K562 (cell line): ENCODE results near the gene ASB13. TPM values are rescaled to one million over a fixed set of nuclear protein-coding genes. Genes with fewer than 3 reads are reported as not detected.

Experiments
- ARID1B ChIP-seq: fragments of 450-650 bp; IDR thresholded peaks from 2 replicates; pipeline ENCODE4 v1.6.1; 2016; ENCODE audit warnings: antibody characterized with exemption, mild to moderate bottlenecking, inconsistent platforms
- BACH1 ChIP-seq: fragments of 200-800 bp; sonication (Bioruptor generic); IDR thresholded peaks from 2 replicates; pipeline ENCODE4 v1.6.1; 2016; ENCODE audit warnings: missing genetic modification characterization, missing compliant biosample characterization
- CAMTA2 ChIP-seq: fragments of 250-450 bp; sonication (Bioruptor Pico); conservative IDR thresholded peaks from 2 replicates; pipeline ENCODE4 v1.5.1; 2022
- CBFA2T3 ChIP-seq: fragments of 450-650 bp; IDR thresholded peaks from 2 replicates; pipeline ENCODE4 v1.6.1; 2017
- ETV1 ChIP-seq: fragments of 450-650 bp; conservative IDR thresholded peaks from 2 replicates; pipeline ENCODE4 v1.6.1; 2016; ENCODE audit warnings: missing genetic modification characterization, control low read depth, low read depth, missing compliant biosample characterization
- HMG20B ChIP-seq: fragments of 250-450 bp; sonication (Bioruptor Pico); IDR thresholded peaks from 2 replicates; pipeline ENCODE4 v1.5.0; 2021; ENCODE audit warnings: mild to moderate bottlenecking
- JUND ChIP-seq, 2 experiments: IDR thresholded peaks; 2 replicates in 1 of 2; 3 replicates in 1 of 2; pipeline ENCODE4 v1.6.1; 2011; ENCODE audit warnings: borderline replicate concordance in 2 of 2, low read depth in 2 of 2, low read length in 2 of 2, improper control_type of control experiment in 1 of 2, missing biosample characterization in 1 of 2, missing genetic modification characterization in 1 of 2, missing genetic modification reagents in 1 of 2
- MEF2A ChIP-seq: IDR thresholded peaks from 2 replicates; pipeline ENCODE4 v1.6.1; 2011; ENCODE audit warnings: low read depth, mild to moderate bottlenecking, low read length, moderate library complexity; ENCODE audit not compliant: control insufficient read depth
- MEIS2 ChIP-seq: fragments of 450-650 bp; IDR thresholded peaks from 2 replicates; pipeline ENCODE4 v1.6.1; 2014; ENCODE audit warnings: mild to moderate bottlenecking; ENCODE audit not compliant: partially characterized antibody
- NFIC ChIP-seq: fragments of 450-650 bp; IDR thresholded peaks from 2 replicates; pipeline ENCODE4 v1.6.1; 2017; ENCODE audit warnings: mild to moderate bottlenecking, inconsistent platforms
- NR4A1 ChIP-seq, 2 experiments: fragments of 250-450 bp in 1 of 2; fragments of 450-650 bp in 1 of 2; sonication (Bioruptor Pico) in 1 of 2; IDR thresholded peaks; 2 replicates each; pipeline versions ENCODE4 v1.4.0 to v1.6.1; 2016 to 2020; ENCODE audit warnings: mild to moderate bottlenecking in 2 of 2, missing compliant biosample characterization in 1 of 2, missing genetic modification characterization in 1 of 2, moderate library complexity in 1 of 2
- PHF8 ChIP-seq: fragments of 200-600 bp; sonication (generic); IDR thresholded peaks from 2 replicates; pipeline ENCODE4 v1.6.1; 2012; ENCODE audit warnings: mixed run types, mild to moderate bottlenecking, inconsistent platforms, low read length, moderate library complexity, borderline replicate concordance
- PURB ChIP-seq: sonication (generic); formaldehyde crosslinking; IDR thresholded peaks from 2 replicates; pipeline ENCODE4 v1.9.0; 2021; ENCODE audit warnings: low read depth, mild to moderate bottlenecking, missing genetic modification reagents
- RBBP5 ChIP-seq: fragments of 200-600 bp; sonication (generic); IDR thresholded peaks from 2 replicates; pipeline ENCODE4 v1.6.1; 2012; ENCODE audit warnings: borderline replicate concordance, mild to moderate bottlenecking, low read length, control low read depth, inconsistent platforms; ENCODE audit not compliant: insufficient read depth, poor library complexity, severe bottlenecking
- RBM25 ChIP-seq: fragments of 200-400 bp; formaldehyde crosslinking; IDR thresholded peaks from 2 replicates; pipeline ENCODE4 v1.6.1; 2018; ENCODE audit warnings: low read length, low read depth, moderate library complexity; ENCODE audit not compliant: severe bottlenecking
- SIN3A ChIP-seq, 2 experiments: fragments of 150-350 bp in 1 of 2; IDR thresholded peaks; 2 replicates each; pipeline ENCODE4 v1.6.1; 2011 to 2016; ENCODE audit warnings: borderline replicate concordance in 2 of 2, low read depth in 2 of 2, low read length in 2 of 2, mild to moderate bottlenecking in 2 of 2, moderate library complexity in 2 of 2; ENCODE audit not compliant: control insufficient read depth in 1 of 2
- SIX5 ChIP-seq, 2 experiments: IDR thresholded peaks; 2 replicates each; pipeline ENCODE4 v1.6.1; 2011; ENCODE audit warnings: low read length in 2 of 2, borderline replicate concordance in 1 of 2, low read depth in 1 of 2, mild to moderate bottlenecking in 1 of 2, moderate library complexity in 1 of 2; ENCODE audit not compliant: insufficient read depth in 1 of 2
- SMARCE1 ChIP-seq: fragments of 450-650 bp; IDR thresholded peaks from 2 replicates; pipeline ENCODE4 v1.7.1; 2016; ENCODE audit warnings: mild to moderate bottlenecking
- YY1 ChIP-seq, 3 experiments: IDR thresholded peaks; 2 replicates each; pipeline ENCODE4 v1.6.1; 2011; ENCODE audit warnings: low read length in 2 of 3, mild to moderate bottlenecking in 2 of 3, moderate library complexity in 2 of 3, borderline replicate concordance in 1 of 3, control low read depth in 1 of 3, low read depth in 1 of 3; ENCODE audit not compliant: insufficient read depth in 3 of 3, insufficient replicate concordance in 2 of 3, control insufficient read depth in 1 of 3, insufficient read length in 1 of 3; ENCODE audit errors: extremely low read depth in 1 of 3
- ZNF146 ChIP-seq: IDR thresholded peaks from one replicate; pipeline ENCODE4 v1.6.1; 2018; ENCODE audit warnings: missing compliant biosample characterization; ENCODE audit not compliant: unreplicated experiment
- ZNF217 ChIP-seq: sonication (generic); formaldehyde crosslinking; IDR thresholded peaks from 2 replicates; pipeline ENCODE4 v1.8.0; 2022; ENCODE audit warnings: mild to moderate bottlenecking, missing genetic modification reagents
- ZNF224 ChIP-seq: sonication (generic); formaldehyde crosslinking; IDR thresholded peaks from 2 replicates; pipeline ENCODE4 v1.8.0; 2022; ENCODE audit warnings: mild to moderate bottlenecking, missing genetic modification reagents
- ZNF778 ChIP-seq: fragments of 450-650 bp; formaldehyde crosslinking; IDR thresholded peaks from 2 replicates; pipeline ENCODE4 v1.4.0; 2020; ENCODE audit warnings: mild to moderate bottlenecking, moderate library complexity
- ZNF79 ChIP-seq: fragments of 250-450 bp; sonication (Bioruptor Pico); IDR thresholded peaks from 2 replicates; pipeline ENCODE4 v1.4.0; 2020; ENCODE audit warnings: low read depth, mild to moderate bottlenecking, moderate library complexity
- polyA plus RNA-seq, 8 experiments: library from polyadenylated mRNA; depleted of rRNA in 4 of 8; stranded (reverse) in 5 of 8; unstranded in 3 of 8; fragments of >200 nt; fragmentation: Nextera tagmentation in 2 of 8; fragmentation: Illumina TruSeq in 1 of 8; extraction: Ambion mirVana in 2 of 8; extraction: Trizol in 1 of 8; gene quantifications; 2 replicates each; pipeline versions ENCODE4 v1.2.1 to v1.2.3, GENCODE V29; 2011 to 2014; ENCODE audit warnings: inconsistent platforms in 1 of 8, missing spikeins in 1 of 8
- total RNA-seq, 7 experiments: library from RNA; depleted of rRNA in 6 of 7; stranded (reverse); fragments of >200 nt in 6 of 7; fragmentation: Illumina TruSeq in 2 of 7; extraction: Trizol in 2 of 7; gene quantifications; 2 replicates each; pipeline versions ENCODE4 v1.2.1 to v1.2.3, GENCODE V29; 2011 to 2021; ENCODE audit warnings: low replicate concordance in 1 of 7
- TF ChIP-seq, protein P1 (sequence below), 2 experiments: fragments of 450-650 bp in 1 of 2; sonication (generic) in 1 of 2; formaldehyde crosslinking in 1 of 2; IDR thresholded peaks in 1 of 2; conservative IDR thresholded peaks in 1 of 2; 2 replicates each; pipeline versions ENCODE4 v1.6.1 to v1.8.1; 2016 to 2023; ENCODE audit warnings: mild to moderate bottlenecking in 2 of 2, moderate library complexity in 2 of 2, inconsistent platforms in 1 of 2, missing genetic modification reagents in 1 of 2
- TF ChIP-seq, protein P2 (sequence below): fragments of 250-450 bp; sonication (Bioruptor Pico); IDR thresholded peaks from 2 replicates; pipeline ENCODE4 v1.9.0; 2021; ENCODE audit warnings: mild to moderate bottlenecking

The ASB13 gene
- total and polyA plus RNA-seq, 9 of the 15 experiments (the other 6 are each of a cell fraction or from before 2014, with no cell fraction given), result 5.2 to 28.8 (median 16.9) TPM

DNA sequence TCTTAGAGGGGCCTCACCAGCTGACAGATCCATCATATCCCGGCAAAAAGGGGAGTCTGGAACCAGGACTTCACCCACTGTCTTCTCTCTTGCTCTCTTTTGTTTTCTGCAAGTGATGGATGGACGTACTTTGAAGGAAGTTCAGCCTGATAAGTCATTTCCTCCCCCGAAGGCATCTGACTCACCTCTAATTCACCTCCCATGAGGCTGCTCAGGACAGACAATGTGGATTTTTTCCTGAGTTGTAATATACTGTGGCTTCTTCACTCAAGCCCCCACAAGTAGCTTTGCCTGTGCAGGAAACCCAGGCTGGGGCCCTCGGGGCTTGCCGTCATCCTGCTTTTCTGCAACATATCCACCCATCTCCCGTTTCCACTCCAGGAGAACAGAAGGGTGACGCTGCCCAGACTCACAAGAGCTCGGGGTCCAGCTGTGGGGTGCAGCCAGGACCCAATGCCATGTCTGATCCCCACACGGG lies 70.4 kb downstream of the ASB13 start (continued):
- TF ChIP-seq HMG20B (CRISPR knock-in tag) (no peak), CBFA2T3 (0 out of 2 replicates have a peak, but pooled peaks have one; percentile 7), NFIC (no peak), CAMTA2 (CRISPR knock-in tag) (no peak), ETV1 (0 out of 2 replicates have a peak, but pooled peaks have one; percentile 16), JUND (IDR thresholded peaks at IDR 0.05; ENCODE audit: borderline replicate concordance, low read depth, low read length) (peak; percentile 72), JUND (tag; IDR thresholded peaks at IDR 0.05; ENCODE audit: borderline replicate concordance, low read depth, low read length) (peak; percentile 33; the same call in 1 of the 3 replicates), SIN3A (IDR thresholded peaks at IDR 0.05; ENCODE audit: borderline replicate concordance in 2 of 2, control insufficient read depth in 1 of 2, low read depth in 2 of 2, low read length in 2 of 2) (no peak), ZNF146 (CRISPR knock-in tag) (no peak), YY1 (IDR thresholded peaks at IDR 0.05; ENCODE audit: borderline replicate concordance in 1 of 3, control insufficient read depth in 1 of 3, extremely low read depth in 1 of 3, insufficient read depth in 3 of 3, insufficient read length in 1 of 3, insufficient replicate concordance in 2 of 3, low read depth in 1 of 3, low read length in 2 of 3) (no peak), ZNF79 (CRISPR knock-in tag) (no peak), RBM25 (no peak), NR4A1 (CRISPR knock-in tag; IDR thresholded peaks at IDR 0.05) (no peak), NR4A1 (tag; IDR thresholded peaks at IDR 0.05) (no peak), SMARCE1 (peak; percentile 62; the same call in 1 of the 2 replicates), ZNF224 (CRISPR knock-in tag) (no peak), MEIS2 (peak; percentile 63), PURB (CRISPR knock-in tag) (no peak), RBBP5 (peak; percentile 13), SIX5 (IDR thresholded peaks at IDR 0.05; ENCODE audit: borderline replicate concordance in 1 of 2, insufficient read depth in 1 of 2, low read depth in 1 of 2, low read length in 2 of 2) (no peak), PHF8 (no peak), MEF2A (no peak), BACH1 (tag) (no peak), ZNF217 (CRISPR knock-in tag) (no peak), ARID1B (peak; percentile 53), ZNF778 (CRISPR knock-in tag) (no peak)
- TF ChIP-seq, protein P1, sequence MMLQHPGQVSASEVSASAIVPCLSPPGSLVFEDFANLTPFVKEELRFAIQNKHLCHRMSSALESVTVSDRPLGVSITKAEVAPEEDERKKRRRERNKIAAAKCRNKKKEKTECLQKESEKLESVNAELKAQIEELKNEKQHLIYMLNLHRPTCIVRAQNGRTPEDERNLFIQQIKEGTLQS (IDR thresholded peaks at IDR 0.05), result peak; percentile 22; the same call in 1 of the 2 replicates
- TF ChIP-seq, protein P1 (CRISPR knock-in tag; conservative IDR thresholded peaks at IDR 0.05), result no peak
- TF ChIP-seq, protein P2, sequence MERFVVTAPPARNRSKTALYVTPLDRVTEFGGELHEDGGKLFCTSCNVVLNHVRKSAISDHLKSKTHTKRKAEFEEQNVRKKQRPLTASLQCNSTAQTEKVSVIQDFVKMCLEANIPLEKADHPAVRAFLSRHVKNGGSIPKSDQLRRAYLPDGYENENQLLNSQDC (CRISPR knock-in tag), result no peak
